Body of pancreas (tissue), 4 donors: ENCODE data around the gene CACNA2D3.

Experiments
- CTCF ChIP-seq, 7 experiments: fragments of 450-650 bp in 4 of 7; fragments of 200-600 bp in 3 of 7; sonication (generic) in 3 of 7; IDR thresholded peaks; one replicate each; pipeline ENCODE4 v1.5.1; 2016 to 2019; ENCODE audit warnings: antibody characterized with exemption in 7 of 7
- POLR2A ChIP-seq, 3 donors: fragments of 450-650 bp; IDR thresholded peaks; one replicate each; pipeline ENCODE4 v1.6.1; 2016; ENCODE audit warnings: antibody characterized with exemption in 3 of 3, mild to moderate bottlenecking in 2 of 3

- TF ChIP-seq CTCF (IDR thresholded peaks at IDR 0.05) (no peak), POLR2A (IDR thresholded peaks at IDR 0.05) (no peak)
These were observed 877.5 kb downstream of the CACNA2D3 start for GRCh38 chr3:54999811-55000210.
